Activated CD8-positive, alpha-beta memory T cell treated with anti-CD3 and anti-CD28 coated beads, Interleukin-2, amount 50 U/mL, for 1 hour (primary cell): ENCODE measurements around the gene FRMD4A.

Experiments used
- DNase-seq: peaks from one replicate; pipeline ENCODE4 v3.0.0-alpha.2; 2020; ENCODE audit errors: extremely low read depth

The FRMD4A gene

DNA sequence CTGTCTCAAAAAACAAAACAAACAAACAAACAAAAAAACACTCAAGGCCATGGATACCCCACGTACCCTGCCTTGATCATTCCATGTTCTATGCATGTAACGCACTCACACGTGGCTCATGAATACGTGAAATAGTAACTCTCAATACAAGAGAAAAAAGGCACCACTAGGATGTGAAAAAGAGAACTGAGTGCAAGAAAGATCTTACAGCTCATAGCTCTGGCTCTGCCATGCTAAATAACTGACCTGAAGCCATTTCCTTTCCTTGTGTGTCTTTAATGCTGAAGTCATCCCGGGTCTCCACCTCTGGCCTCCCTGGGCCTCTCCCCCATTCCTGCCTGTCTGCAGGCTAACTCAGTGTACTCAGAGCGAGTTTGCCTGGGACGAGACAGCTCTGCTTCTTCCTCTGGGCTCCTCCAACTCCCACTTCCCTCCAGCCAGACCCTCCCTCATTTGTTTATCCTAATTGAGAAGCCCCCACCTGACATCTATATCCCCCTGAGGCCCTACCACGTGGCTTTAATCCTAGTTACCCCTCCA is 626.7 kb downstream of the FRMD4A start:
- DNase-seq: no peak

DNA sequence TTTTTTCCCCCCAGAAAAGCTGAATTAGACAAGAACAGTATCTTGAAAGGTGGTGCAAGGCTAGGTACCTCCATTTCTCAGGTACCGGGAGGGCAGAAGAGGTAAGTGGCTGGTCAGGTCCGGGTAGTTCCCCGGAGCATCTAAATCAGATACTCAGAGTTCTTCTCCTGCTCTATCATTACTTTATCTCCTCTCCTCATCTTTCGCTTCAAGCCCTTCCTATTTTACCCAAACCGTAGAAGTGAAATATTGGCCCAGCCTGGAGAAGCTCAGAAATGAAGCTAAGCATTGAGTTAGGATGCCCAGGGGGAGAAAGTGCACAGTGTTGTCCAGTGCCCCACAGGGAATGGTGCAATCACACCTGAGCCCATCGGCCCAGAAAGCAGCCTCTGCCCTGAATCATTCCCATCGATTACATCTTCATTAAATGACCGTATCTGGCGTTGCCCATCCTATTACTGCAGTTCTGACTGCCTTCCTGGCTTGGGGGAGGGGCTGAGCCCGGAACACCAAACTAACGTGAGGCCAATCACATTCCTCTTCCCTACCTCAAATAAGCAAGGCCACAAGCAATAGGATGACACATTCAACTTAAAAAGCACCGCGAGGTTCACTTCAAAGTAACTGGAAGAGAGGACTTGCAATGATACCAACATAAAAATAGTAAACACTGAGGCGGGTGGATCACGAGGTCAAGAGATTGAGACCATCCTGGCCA is 627.5 kb downstream of the FRMD4A start:
- DNase-seq: no peak

- DNase-seq: no peak
Measured at GRCh38 chr10:13701157-13701919, 629.4 kb downstream of the FRMD4A start.

- no peak for DNase-seq
Measured at GRCh38 chr10:13700473-13701144, 630.1 kb downstream of the FRMD4A start.

DNA sequence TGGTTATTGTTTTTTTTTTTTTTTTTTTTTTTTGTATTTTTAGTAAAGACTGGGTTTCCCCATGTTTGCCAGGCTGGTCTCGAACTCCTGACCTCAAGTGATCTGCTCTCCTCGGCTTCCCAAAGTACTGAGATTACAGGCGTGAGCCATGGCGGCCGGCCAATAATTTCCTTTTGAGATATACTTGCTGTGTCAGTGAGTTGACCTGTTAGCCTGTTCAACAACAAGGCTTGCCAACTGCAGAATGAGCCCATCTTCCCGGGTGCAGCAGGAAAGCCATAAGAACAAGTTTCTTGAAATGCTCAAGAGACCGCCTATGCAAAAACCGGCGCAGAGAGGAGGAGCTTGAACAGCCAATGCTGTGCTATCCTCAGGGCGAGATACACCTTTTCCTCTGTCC is 631.5 kb downstream of the FRMD4A start:
- no peak for DNase-seq

GRCh38 chr10:13698217-13698616 is 632.5 kb downstream of the FRMD4A start:
- DNase-seq: no peak

- DNase-seq: no peak
Measured at GRCh38 chr10:13696071-13696470, 634.7 kb downstream of the FRMD4A start.

- no peak for DNase-seq
Measured at GRCh38 chr10:13695588-13695987, 635.1 kb downstream of the FRMD4A start.

GRCh38 chr10:13693783-13694700 is 636.7 kb downstream of the FRMD4A start:
- DNase-seq: no peak

- DNase-seq: no peak
Measured at GRCh38 chr10:13690281-13690825, 640.4 kb downstream of the FRMD4A start.

- DNase-seq: no peak
Measured at GRCh38 chr10:13686331-13686752, 644.4 kb downstream of the FRMD4A start.

- DNase-seq: no peak
Measured at GRCh38 chr10:13685885-13686284, 644.8 kb downstream of the FRMD4A start.

DNA sequence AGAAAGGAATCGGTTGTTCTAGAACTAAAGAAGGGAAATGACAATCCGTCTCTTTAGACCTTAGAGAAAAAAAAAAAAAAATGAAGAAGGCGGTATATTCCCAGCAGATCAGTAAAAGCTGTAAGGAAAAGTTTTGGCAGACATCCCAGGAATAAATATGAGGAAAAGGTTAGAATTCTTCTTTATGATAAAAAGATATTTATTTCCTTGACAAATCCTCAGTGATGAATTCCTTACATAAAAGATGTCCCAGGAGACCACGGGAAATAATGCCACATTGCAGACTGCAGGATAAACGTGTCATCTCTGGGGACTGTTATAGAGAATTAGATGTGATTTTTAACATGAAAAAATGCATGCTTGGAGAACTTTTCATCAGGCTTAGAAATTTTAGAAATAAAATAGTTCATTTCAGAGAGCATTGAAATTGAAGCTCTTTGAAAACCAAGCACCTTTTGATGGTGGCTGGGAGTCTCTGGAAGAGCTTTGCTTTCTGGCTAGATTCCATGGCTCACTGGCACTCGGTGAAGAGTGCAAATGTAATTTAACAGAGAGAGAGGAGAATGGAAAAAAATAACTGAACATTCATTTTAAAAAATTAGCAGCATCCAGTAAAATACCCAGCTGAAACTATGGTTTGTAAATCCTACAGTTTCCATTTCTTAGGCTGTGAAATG is 645.8 kb downstream of the FRMD4A start:
- DNase-seq: no peak

- DNase-seq: no peak
Measured at GRCh38 chr10:13684252-13684791, 646.4 kb downstream of the FRMD4A start.

- DNase-seq: no peak
Measured at GRCh38 chr10:13683017-13683416, 647.7 kb downstream of the FRMD4A start.

GRCh38 chr10:13681960-13682359 is 648.8 kb downstream of the FRMD4A start:
- no peak for DNase-seq

GRCh38 chr10:13681528-13681927 is 649.2 kb downstream of the FRMD4A start:
- no peak for DNase-seq

DNA sequence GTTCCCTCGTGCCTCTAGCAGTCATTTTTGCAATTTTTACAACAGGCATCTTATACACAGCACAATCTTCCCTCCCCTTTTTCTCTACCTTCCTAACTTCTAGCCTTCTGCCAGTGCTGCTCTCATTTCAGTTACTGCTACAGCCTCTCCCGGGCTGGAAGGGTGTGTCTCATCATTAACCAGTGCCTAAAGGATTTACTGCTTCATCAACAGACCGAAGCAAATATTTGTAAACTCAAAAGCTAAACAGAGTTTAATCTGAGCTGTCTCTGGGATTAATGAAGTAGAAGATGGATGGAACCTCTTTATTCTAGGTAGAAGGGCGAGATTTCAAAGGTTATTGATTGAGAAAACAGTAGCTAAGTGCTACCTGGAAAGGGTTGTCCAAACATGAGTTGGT is 649.6 kb downstream of the FRMD4A start:
- no peak for DNase-seq

DNA sequence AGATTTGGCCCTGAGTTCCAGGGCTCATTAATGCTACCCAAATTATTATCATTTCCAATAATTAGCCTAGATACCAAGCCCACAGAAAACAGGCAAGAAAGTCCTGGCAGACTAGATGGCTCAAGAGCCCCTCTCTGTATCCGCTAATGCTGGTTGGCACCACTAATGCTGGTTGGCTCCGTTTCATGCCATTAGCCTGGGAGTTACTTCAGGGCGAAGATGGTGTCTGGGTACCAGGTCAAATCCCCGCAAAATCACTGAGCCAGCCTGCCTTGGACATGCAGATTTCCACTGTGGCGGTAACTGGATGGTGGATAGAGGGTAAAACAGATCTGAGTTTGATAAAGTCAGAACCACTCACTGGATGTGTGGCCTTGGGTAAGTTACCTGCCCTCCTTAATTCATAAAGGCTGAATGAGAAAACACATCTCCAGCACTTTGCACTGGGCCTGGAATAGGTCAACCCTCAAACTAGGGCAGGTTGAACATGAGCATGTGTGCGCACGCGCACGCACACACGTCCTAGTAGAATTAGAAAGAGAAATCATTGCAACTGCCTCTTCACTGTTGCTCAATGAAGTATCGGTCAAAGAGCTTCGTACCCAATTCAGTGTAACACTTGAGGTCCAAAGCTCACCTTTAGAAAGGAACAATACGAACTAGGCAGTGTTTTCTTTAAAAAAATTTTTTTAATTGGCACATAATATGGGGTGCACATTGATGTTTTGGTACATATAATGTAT is 652.5 kb downstream of the FRMD4A start:
- DNase-seq: no peak
